Thoracic aorta (tissue), 2 donors: ENCODE data around the gene SUPT20H. TPM values are rescaled to one million over a fixed set of nuclear protein-coding genes. Genes with fewer than 3 reads are reported as not detected.

Experiments used
- ATAC-seq: fragments of 150-250 bp; one replicate; pipeline ENCODE4 v1.8.0; 2017; ENCODE audit warnings: low read depth; ENCODE audit not compliant: insufficient number of reproducible peaks, low FRiP score
- DNase-seq: peaks from one replicate; pipeline ENCODE4 v3.0.0-alpha.2; 2020; ENCODE audit warnings: low spot score
- H3K27ac ChIP-seq, 2 donors: fragments of 200-600 bp; sonication (generic); 1 replicate in 1 of 2; 2 replicates in 1 of 2; pipeline ENCODE4 v1.5.1; 2016; ENCODE audit warnings: mild to moderate bottlenecking in 2 of 2, moderate library complexity in 2 of 2
- H3K27me3 ChIP-seq: fragments of 200-600 bp; sonication (generic); replicated peaks from 2 replicates; pipeline ENCODE4 v1.6.0; 2016; ENCODE audit warnings: mild to moderate bottlenecking; ENCODE audit not compliant: insufficient read depth
- H3K36me3 ChIP-seq: fragments of 200-600 bp; sonication (generic); one replicate; pipeline ENCODE4 v1.5.1; 2016
- H3K4me1 ChIP-seq, 2 donors: fragments of 200-600 bp; sonication (generic); 1 replicate in 1 of 2; 2 replicates in 1 of 2; pipeline versions ENCODE4 v1.5.1 to v1.6.0; 2016; ENCODE audit warnings: low read depth in 2 of 2, mild to moderate bottlenecking in 1 of 2; ENCODE audit not compliant: control insufficient read depth in 1 of 2
- H3K4me3 ChIP-seq: fragments of 200-600 bp; sonication (generic); 2 replicates; pipeline ENCODE4 v1.5.1; 2016; ENCODE audit warnings: mild to moderate bottlenecking
- H3K9me3 ChIP-seq: fragments of 200-600 bp; sonication (generic); 2 replicates; pipeline ENCODE4 v1.5.1; 2016
- CTCF ChIP-seq: fragments of 200-600 bp; sonication (generic); IDR thresholded peaks from one replicate; pipeline ENCODE4 v1.5.1; 2019; ENCODE audit warnings: antibody characterized with exemption
- total RNA-seq, 2 donors: library from RNA; depleted of rRNA; stranded (reverse); fragments of >200 nt; gene quantifications; one replicate each; pipeline versions ENCODE4 v1.1.0 to v1.2.3, GENCODE V29; 2016

SUPT20H gene
- total RNA-seq, 2 donors from 2014 or later = 44.5 to 60.1 TPM

- DNase-seq (no peak), ATAC-seq (no peak)
- peaks cover 16 to 22% of the 10 kb centered on the region in 2 donors for H3K4me1 ChIP-seq
- TF ChIP-seq CTCF = no peak
- H3K27ac ChIP-seq = no peak overlapping the region
- H3K27me3 ChIP-seq = no peaks in the 10 kb centered on the region
- no peaks in the 10 kb centered on the region for H3K9me3 ChIP-seq
- H3K4me3 ChIP-seq = no peak overlapping the region
- peaks cover 9% of the 10 kb centered on the region for H3K36me3 ChIP-seq
These were observed 57.6 kb downstream of the SUPT20H start for GRCh38 chr13:37001921-37002250.

- Histone ChIP-seq H3K4me1 (peaks cover 16 to 22% of the 10 kb centered on the region in 2 donors), H3K27ac (peak within 1 kb of the TSS; percentile 94 to 99), H3K27me3 (no peaks in the 10 kb centered on the region), H3K4me3 (peak within 1 kb of the TSS; percentile 96), H3K9me3 (no peaks in the 10 kb centered on the region), H3K36me3 (peaks cover 3% of the 10 kb centered on the region)
- ATAC-seq = peak; percentile 92
- DNase-seq = peak; percentile 47
- TF ChIP-seq CTCF = peak; percentile 93
These were observed 60.3 kb downstream of the SUPT20H start, which contains the start of gene ALG5 for GRCh38 chr13:36999054-36999714. Gene ALG5 (minus strand): TSS chr13:36999340. CDS start chr13:36999300, 40 bp downstream.

GRCh38 chr13:36998624-36999041 is 60.9 kb downstream of the SUPT20H start:
- ATAC-seq (no peak), DNase-seq (no peak)
- Histone ChIP-seq H3K27me3 (no peaks in the 10 kb centered on the region), H3K9me3 (no peaks in the 10 kb centered on the region), H3K27ac (peak overlapping the region; percentile 53 to 94), H3K4me3 (peak overlapping the region; percentile 96), H3K36me3 (no peaks in the 10 kb centered on the region), H3K4me1 (peaks cover 16 to 22% of the 10 kb centered on the region in 2 donors)
- TF ChIP-seq CTCF = no peak

- H3K9me3 ChIP-seq = no peaks in the 10 kb centered on the region
- DNase-seq (no peak), ATAC-seq (no peak)
- H3K27ac ChIP-seq = no peak overlapping the region
- H3K27me3 ChIP-seq = no peaks in the 10 kb centered on the region
- no peak for TF ChIP-seq CTCF
- peak overlapping the region; percentile 96 for H3K4me3 ChIP-seq
- H3K36me3 ChIP-seq = peaks cover 6% of the 10 kb centered on the region
- H3K4me1 ChIP-seq = peaks cover 16 to 22% of the 10 kb centered on the region in 2 donors
These were observed 61.6 kb downstream of the SUPT20H start for GRCh38 chr13:36997716-36998427.

DNA sequence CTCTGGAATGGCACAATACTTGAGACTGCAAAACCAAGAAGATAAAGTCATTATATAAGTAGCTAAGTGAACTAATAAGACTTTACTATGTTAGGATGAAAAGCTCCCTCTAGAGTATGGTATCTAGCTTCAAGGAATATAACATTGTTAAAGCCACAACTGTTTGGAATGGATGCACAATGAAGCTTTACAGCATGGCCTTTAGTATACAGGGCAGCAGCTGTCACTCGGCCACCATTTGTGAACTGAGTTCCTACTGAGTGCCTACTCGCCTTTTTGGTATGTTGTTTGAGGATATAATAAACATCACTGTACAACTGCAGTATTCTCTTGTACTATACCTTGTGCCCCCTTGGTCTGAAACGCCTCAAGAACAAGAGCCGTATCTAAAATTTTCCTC is 67.1 kb downstream of the SUPT20H start:
- Histone ChIP-seq H3K9me3 (no peaks in the 10 kb centered on the region), H3K27me3 (no peaks in the 10 kb centered on the region), H3K4me1 (no peaks in the 10 kb centered on the region), H3K4me3 (no peak overlapping the region), H3K36me3 (peaks cover 25% of the 10 kb centered on the region), H3K27ac (no peak overlapping the region)
- DNase-seq = no peak
- TF ChIP-seq CTCF = no peak
- no peak for ATAC-seq
